Measurements from ENCODE around the gene SEC14L2. TPM values are rescaled to one million over a fixed set of nuclear protein-coding genes. Genes with fewer than 3 reads are reported as not detected.
"Not testable (repeated sequence)": the region's sequence is repeated elsewhere in the genome, so short reads cannot be mapped to it uniquely, and the experiment has no call there.

The SEC14L2 gene
- total RNA-seq, 1 donor from 2014 or later = 1.3 TPM

GRCh38 chr22:30439836-30440235, 43.0 kb downstream of the SEC14L2 start:
- DNase-seq (ENCODE audit: low spot score) = no peak
- intact Hi-C loops (cut with DNase I) = no loop called here

- no peak for DNase-seq (ENCODE audit: low spot score)
- intact Hi-C loops (cut with DNase I) = no loop called here
These were observed 44.3 kb downstream of the SEC14L2 start for GRCh38 chr22:30441088-30441487.

GRCh38 chr22:30444632-30445437, 48.0 kb downstream of the SEC14L2 start:
- intact Hi-C loops (cut with DNase I) = no loop called here
- DNase-seq (ENCODE audit: low spot score) = no peak

- no peak for DNase-seq (ENCODE audit: low spot score)
- intact Hi-C loops (cut with DNase I) = no loop called here
These were observed 48.8 kb downstream of the SEC14L2 start for GRCh38 chr22:30445438-30446145.

GRCh38 chr22:30447656-30448055, 50.8 kb downstream of the SEC14L2 start:
- intact Hi-C loops (cut with DNase I) = no loop called here
- DNase-seq (ENCODE audit: low spot score) = no peak

- intact Hi-C loops (cut with DNase I) = not testable (repeated sequence)
These were observed 54.7 kb downstream of the SEC14L2 start for GRCh38 chr22:30451488-30451887.

GRCh38 chr22:30452861-30453260, 56.0 kb downstream of the SEC14L2 start:
- intact Hi-C loops (cut with DNase I) = no loop called here
- no peak for DNase-seq (ENCODE audit: low spot score)

More at GRCh38 chr22:30451488-30451887, 54.7 kb downstream of the SEC14L2 start:
- DNase-seq (ENCODE audit: low spot score) = not testable (repeated sequence)

GRCh38 chr22:30453731-30454510, 57.1 kb downstream of the SEC14L2 start:
- intact Hi-C loops (cut with DNase I) = no loop called here
- no peak for DNase-seq (ENCODE audit: low spot score)

GRCh38 chr22:30455075-30455840, 58.4 kb downstream of the SEC14L2 start:
- intact Hi-C loops (cut with DNase I) = no loop called here
- DNase-seq (ENCODE audit: low spot score) = no peak

- intact Hi-C loops (cut with DNase I) = no loop called here
- DNase-seq (ENCODE audit: low spot score) = no peak
These were observed 61.2 kb downstream of the SEC14L2 start for GRCh38 chr22:30457981-30458380.

- intact Hi-C loops (cut with DNase I) = no loop called here
- DNase-seq (ENCODE audit: low spot score) = no peak
These were observed 62.6 kb downstream of the SEC14L2 start for GRCh38 chr22:30459181-30460052.

GRCh38 chr22:30460147-30460546, 63.3 kb downstream of the SEC14L2 start:
- intact Hi-C loops (cut with DNase I) = no loop called here
- no peak for DNase-seq (ENCODE audit: low spot score)

- DNase-seq (ENCODE audit: low spot score); intact Hi-C loops (cut with DNase I): not testable (repeated sequence)
These were observed 63.7 kb downstream of the SEC14L2 start for GRCh38 chr22:30460555-30460954.

GRCh38 chr22:30469165-30469564, 72.3 kb downstream of the SEC14L2 start:
- intact Hi-C loops (cut with DNase I) = no loop called here
- no peak for DNase-seq (ENCODE audit: low spot score)

GRCh38 chr22:30470655-30471054, 73.8 kb downstream of the SEC14L2 start:
- intact Hi-C loops (cut with DNase I) = no loop called here
- DNase-seq (ENCODE audit: low spot score) = no peak

- DNase-seq (ENCODE audit: low spot score) = no peak
- intact Hi-C loops (cut with DNase I) = no loop called here
These were observed 74.9 kb downstream of the SEC14L2 start, which contains the start of gene SEC14L3 for GRCh38 chr22:30471616-30472318. SEC14L3 (minus strand) TSS chr22:30472017; CDS start chr22:30471958, 59 bp downstream.

GRCh38 chr22:30472994-30473720, 76.3 kb downstream of the SEC14L2 start:
- no peak for DNase-seq (ENCODE audit: low spot score)
- intact Hi-C loops (cut with DNase I) = no loop called here

Data from cardiac septum (tissue), 1 donor.